ENCODE data around the gene SLC32A1.

The SLC32A1 gene

DNA sequence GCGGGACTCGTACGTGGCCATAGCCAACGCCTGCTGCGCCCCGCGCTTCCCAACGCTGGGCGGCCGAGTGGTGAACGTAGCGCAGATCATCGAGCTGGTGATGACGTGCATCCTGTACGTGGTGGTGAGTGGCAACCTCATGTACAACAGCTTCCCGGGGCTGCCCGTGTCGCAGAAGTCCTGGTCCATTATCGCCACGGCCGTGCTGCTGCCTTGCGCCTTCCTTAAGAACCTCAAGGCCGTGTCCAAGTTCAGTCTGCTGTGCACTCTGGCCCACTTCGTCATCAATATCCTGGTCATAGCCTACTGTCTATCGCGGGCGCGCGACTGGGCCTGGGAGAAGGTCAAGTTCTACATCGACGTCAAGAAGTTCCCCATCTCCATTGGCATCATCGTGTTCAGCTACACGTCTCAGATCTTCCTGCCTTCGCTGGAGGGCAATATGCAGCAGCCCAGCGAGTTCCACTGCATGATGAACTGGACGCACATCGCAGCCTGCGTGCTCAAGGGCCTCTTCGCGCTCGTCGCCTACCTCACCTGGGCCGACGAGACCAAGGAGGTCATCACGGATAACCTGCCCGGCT, 3.4 kb downstream of the SLC32A1 start:
- TF ChIP-seq, protein P1, sequence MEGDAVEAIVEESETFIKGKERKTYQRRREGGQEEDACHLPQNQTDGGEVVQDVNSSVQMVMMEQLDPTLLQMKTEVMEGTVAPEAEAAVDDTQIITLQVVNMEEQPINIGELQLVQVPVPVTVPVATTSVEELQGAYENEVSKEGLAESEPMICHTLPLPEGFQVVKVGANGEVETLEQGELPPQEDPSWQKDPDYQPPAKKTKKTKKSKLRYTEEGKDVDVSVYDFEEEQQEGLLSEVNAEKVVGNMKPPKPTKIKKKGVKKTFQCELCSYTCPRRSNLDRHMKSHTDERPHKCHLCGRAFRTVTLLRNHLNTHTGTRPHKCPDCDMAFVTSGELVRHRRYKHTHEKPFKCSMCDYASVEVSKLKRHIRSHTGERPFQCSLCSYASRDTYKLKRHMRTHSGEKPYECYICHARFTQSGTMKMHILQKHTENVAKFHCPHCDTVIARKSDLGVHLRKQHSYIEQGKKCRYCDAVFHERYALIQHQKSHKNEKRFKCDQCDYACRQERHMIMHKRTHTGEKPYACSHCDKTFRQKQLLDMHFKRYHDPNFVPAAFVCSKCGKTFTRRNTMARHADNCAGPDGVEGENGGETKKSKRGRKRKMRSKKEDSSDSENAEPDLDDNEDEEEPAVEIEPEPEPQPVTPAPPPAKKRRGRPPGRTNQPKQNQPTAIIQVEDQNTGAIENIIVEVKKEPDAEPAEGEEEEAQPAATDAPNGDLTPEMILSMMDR (IDR thresholded peaks at IDR 0.05; ENCODE audit: low read depth, low read length) = no peak
- H3K4me3 ChIP-seq (ENCODE audit: low read depth, low read length) = no peak overlapping the region
- no peak for DNase-seq (ENCODE audit: low read depth, low spot score)
- in situ Hi-C loops (cut with HindIII; ENCODE audit: low sequenced_read_pairs) = no loop called here

DNA sequence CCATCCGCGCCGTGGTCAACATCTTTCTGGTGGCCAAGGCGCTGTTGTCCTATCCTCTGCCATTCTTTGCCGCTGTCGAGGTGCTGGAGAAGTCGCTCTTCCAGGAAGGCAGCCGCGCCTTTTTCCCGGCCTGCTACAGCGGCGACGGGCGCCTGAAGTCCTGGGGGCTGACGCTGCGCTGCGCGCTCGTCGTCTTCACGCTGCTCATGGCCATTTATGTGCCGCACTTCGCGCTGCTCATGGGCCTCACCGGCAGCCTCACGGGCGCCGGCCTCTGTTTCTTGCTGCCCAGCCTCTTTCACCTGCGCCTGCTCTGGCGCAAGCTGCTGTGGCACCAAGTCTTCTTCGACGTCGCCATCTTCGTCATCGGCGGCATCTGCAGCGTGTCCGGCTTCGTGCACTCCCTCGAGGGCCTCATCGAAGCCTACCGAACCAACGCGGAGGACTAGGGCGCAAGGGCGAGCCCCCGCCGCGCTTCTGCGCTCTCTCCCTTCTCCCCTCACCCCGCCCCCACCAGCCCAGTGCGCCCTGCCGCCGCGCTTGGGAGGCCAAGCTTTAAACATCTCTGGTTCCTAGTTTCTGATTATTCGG, 4.0 kb downstream of the SLC32A1 start:
- TF ChIP-seq, protein P1 (IDR thresholded peaks at IDR 0.05; ENCODE audit: low read depth, low read length) = no peak
- no peak overlapping the region for H3K4me3 ChIP-seq (ENCODE audit: low read depth, low read length)
- in situ Hi-C loops (cut with HindIII; ENCODE audit: low sequenced_read_pairs) = no loop called here
- DNase-seq (ENCODE audit: low read depth, low spot score) = no peak

DNA sequence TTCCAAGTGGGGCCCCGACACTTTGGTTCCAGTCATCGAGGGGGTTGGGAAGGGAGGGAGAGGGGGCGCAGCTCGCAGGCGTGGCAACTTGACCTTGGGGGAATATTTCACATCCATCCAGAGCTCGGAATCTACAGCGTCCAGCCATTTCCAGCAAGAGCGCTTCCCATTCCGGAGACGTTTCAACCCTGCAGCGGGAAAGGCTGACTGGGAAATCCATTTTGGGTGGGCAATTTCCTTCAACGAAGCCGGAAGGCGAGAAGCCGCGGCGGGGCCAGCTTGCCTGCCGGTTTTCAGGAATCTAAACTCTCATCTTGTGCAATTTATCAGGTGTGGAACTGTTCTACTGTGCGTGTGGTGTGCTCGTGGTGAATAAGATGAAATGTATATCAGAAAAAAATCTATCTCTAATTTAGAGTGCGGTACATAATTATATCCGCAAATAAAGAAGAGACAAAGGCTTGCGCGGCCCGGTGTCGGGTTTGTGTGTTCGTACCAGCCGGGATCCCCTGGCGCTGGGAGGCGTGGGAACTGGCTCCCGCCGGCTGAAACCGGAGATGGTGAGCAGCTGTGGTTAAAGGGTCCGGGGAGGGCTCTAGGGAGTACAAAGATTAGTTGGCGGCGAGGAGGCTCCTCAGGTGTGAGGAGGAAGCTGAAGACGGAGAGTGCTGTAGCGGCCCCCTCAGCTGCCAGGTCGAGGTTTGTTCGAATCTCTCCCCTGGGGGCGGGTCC, 4.8 kb downstream of the SLC32A1 start:
- in situ Hi-C loops (cut with HindIII; ENCODE audit: low sequenced_read_pairs) = no loop called here
- no peak for DNase-seq (ENCODE audit: low read depth, low spot score)
- H3K4me3 ChIP-seq (ENCODE audit: low read depth, low read length) = no peak overlapping the region
- TF ChIP-seq, protein P1 (IDR thresholded peaks at IDR 0.05; ENCODE audit: low read depth, low read length) = no peak

- no peak overlapping the region for H3K4me3 ChIP-seq (ENCODE audit: low read depth, low read length)
- TF ChIP-seq, protein P1 (IDR thresholded peaks at IDR 0.05; ENCODE audit: low read depth, low read length) = no peak
- DNase-seq (ENCODE audit: low read depth, low spot score) = no peak
- in situ Hi-C loops (cut with HindIII; ENCODE audit: low sequenced_read_pairs) = no loop called here
Observed at GRCh38 chr20:38729767-38730166, 5.5 kb downstream of the SLC32A1 start.

GRCh38 chr20:38730167-38730988, 6.1 kb downstream of the SLC32A1 start:
- H3K4me3 ChIP-seq (ENCODE audit: low read depth, low read length) = no peak overlapping the region
- TF ChIP-seq, protein P1 (IDR thresholded peaks at IDR 0.05; ENCODE audit: low read depth, low read length) = no peak
- DNase-seq (ENCODE audit: low read depth, low spot score) = no peak
- in situ Hi-C loops (cut with HindIII; ENCODE audit: low sequenced_read_pairs) = no loop called here

DNA sequence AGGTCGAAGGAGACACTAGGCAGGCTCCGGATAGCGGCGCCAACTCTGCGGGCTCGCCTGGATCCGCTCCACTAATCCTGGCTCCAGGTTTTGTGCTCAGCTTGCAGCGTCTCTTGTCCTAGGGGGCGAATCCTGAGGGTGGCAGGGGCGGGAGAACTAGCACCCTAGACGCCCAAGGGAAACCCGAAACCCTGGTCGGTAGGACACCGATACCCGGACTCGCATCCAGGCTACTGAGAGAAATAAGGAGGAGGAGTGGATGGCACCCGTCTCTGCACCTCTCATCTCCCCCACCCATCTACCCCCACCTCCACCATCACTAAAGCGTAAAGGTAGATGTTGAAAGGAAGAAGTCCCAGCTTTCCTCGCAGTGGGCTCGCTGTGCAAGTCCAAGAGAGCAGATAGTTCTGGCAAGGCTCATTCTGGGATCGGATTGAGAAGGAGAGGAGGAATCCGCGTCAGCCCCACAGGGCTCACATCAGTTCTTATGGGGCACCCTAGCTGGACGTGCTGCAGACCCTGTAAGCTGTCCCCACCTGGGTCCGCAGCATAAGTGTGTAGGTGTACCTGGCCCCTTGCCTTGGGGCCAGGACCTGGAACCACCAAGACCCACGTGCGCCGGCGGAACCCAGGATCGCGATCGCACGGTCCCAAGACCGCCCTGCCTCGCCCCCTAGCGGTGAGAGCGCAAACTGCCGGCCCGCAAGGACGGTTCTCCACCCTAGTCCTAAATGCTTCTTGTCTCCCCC, 6.9 kb downstream of the SLC32A1 start:
- peak; percentile 50 for DNase-seq (ENCODE audit: low read depth, low spot score)
- TF ChIP-seq, protein P1 (IDR thresholded peaks at IDR 0.05; ENCODE audit: low read depth, low read length) = peak; percentile 98
- in situ Hi-C loops (cut with HindIII; ENCODE audit: low sequenced_read_pairs) = no loop called here
- H3K4me3 ChIP-seq (ENCODE audit: low read depth, low read length) = no peak overlapping the region

Measured in astrocyte of the spinal cord (primary cell).